GM13976 (cell line): ENCODE results near the gene PTPN2.
A peak's percentile ranks its signal among the peaks of the same experiment; 100 is the strongest.

Experiments
- DNase-seq: peaks from one replicate; pipeline ENCODE4 v3.0.0; 2012; ENCODE audit warnings: low spot score
- CTCF ChIP-seq: IDR thresholded peaks from 2 replicates; pipeline ENCODE4 v1.5.1; 2012; ENCODE audit warnings: borderline replicate concordance, mild to moderate bottlenecking; ENCODE audit not compliant: insufficient read depth; ENCODE audit errors: extremely low read depth, missing control alignments, control extremely low read depth
- in situ Hi-C: fragments of 300-500 bp; cut with MboI; formaldehyde crosslinking; loops from one replicate; pipeline ENCODE4 v1.12.0; 2022; ENCODE audit warnings: low sequenced_read_pairs, mixed read lengths, inconsistent platforms; ENCODE audit not compliant: unreplicated experiment

Gene PTPN2

GRCh38 chr18:12821408-12821807, 62.6 kb downstream of the PTPN2 start:
- DNase-seq = no peak
- TF ChIP-seq CTCF = no peak
- in situ Hi-C loops = no loop called here

- no peak for DNase-seq
- TF ChIP-seq CTCF = no peak
- in situ Hi-C loops = no loop called here
Observed at GRCh38 chr18:12820506-12820905, 63.5 kb downstream of the PTPN2 start.

- DNase-seq = no peak
- in situ Hi-C loops = no loop called here
- TF ChIP-seq CTCF = no peak
Observed at GRCh38 chr18:12819841-12820240, 64.2 kb downstream of the PTPN2 start.

GRCh38 chr18:12819322-12819721, 64.7 kb downstream of the PTPN2 start:
- in situ Hi-C loops = no loop called here
- TF ChIP-seq CTCF = no peak
- peak; percentile 48 for DNase-seq

- TF ChIP-seq CTCF = no peak
- in situ Hi-C loops = no loop called here
- DNase-seq = no peak
Observed at GRCh38 chr18:12818243-12818642, 65.8 kb downstream of the PTPN2 start.

GRCh38 chr18:12816451-12816850, 67.6 kb downstream of the PTPN2 start:
- DNase-seq = no peak
- no peak for TF ChIP-seq CTCF
- in situ Hi-C loops = no loop called here
